ENCODE measurements around the gene HSBP1.

GRCh38 chr16:83814659-83814985, 6.8 kb downstream of the HSBP1 start:
- TF ChIP-seq, protein P1, sequence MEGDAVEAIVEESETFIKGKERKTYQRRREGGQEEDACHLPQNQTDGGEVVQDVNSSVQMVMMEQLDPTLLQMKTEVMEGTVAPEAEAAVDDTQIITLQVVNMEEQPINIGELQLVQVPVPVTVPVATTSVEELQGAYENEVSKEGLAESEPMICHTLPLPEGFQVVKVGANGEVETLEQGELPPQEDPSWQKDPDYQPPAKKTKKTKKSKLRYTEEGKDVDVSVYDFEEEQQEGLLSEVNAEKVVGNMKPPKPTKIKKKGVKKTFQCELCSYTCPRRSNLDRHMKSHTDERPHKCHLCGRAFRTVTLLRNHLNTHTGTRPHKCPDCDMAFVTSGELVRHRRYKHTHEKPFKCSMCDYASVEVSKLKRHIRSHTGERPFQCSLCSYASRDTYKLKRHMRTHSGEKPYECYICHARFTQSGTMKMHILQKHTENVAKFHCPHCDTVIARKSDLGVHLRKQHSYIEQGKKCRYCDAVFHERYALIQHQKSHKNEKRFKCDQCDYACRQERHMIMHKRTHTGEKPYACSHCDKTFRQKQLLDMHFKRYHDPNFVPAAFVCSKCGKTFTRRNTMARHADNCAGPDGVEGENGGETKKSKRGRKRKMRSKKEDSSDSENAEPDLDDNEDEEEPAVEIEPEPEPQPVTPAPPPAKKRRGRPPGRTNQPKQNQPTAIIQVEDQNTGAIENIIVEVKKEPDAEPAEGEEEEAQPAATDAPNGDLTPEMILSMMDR (IDR thresholded peaks at IDR 0.05): no peak
- TF ChIP-seq POLR2A (IDR thresholded peaks at IDR 0.05) (no peak), POLR2AphosphoS5 (IDR thresholded peaks at IDR 0.05) (no peak)
